HCT116 (cell line): ENCODE data around the gene SEMA3B. TPM values are rescaled to one million over a fixed set of nuclear protein-coding genes. Genes with fewer than 3 reads are reported as not detected.
A peak's percentile ranks its signal among the peaks of the same experiment; 100 is the strongest.

Experiments used
- ATAC-seq: fragments of 200-7000 bp; cut with Tn5 transposase; 2 replicates; pipeline ENCODE4 v1.9.1; 2020; ENCODE audit warnings: mild to moderate bottlenecking, moderate library complexity
- BruUV-seq: library from RNA; stranded (reverse); fragments of 400-500 nt; replicated peaks from 2 replicates; lab custom pipeline; 2021; lab: Mats Ljungman, UMichigan
- CTCF ChIA-PET: fragments of 300-600 bp; sonication (Branson Sonifier 250); formaldehyde crosslinking; loops from one replicate; lab custom pipeline; 2021; ENCODE audit warnings: antibody characterized with exemption; lab: Charles Lee
- POLR2A ChIA-PET: fragments of 300-600, 350-600 bp; sonication (Branson Sonifier 250); formaldehyde crosslinking; loops from one replicate; lab custom pipeline; 2021; ENCODE audit warnings: antibody characterized with exemption; lab: Charles Lee
- RAD21 ChIA-PET, 2 experiments: fragments of 300-600 bp; sonication (Branson Sonifier 250); formaldehyde crosslinking; loops; one replicate each; lab custom pipeline; 2023; ENCODE audit warnings: low total read pairs in 2 of 2; ENCODE audit not compliant: uncharacterized antibody in 2 of 2, unreplicated experiment in 2 of 2, low non-redundant PET in 1 of 2; lab: Charles Lee
- DNase-seq: peaks from one replicate; pipeline ENCODE4 v3.0.0-alpha.2; 2010; ENCODE audit warnings: low read depth, low spot score
- H2AFZ ChIP-seq: fragments of 200-600 bp; shearing (Covaris generic), sonication (generic); 2 replicates; pipeline ENCODE4 v1.6.1; 2017; ENCODE audit warnings: low read depth, mixed run types, mixed read lengths, antibody characterized with exemption, low read length; ENCODE audit not compliant: poor library complexity, severe bottlenecking
- H3K27ac ChIP-seq: 2 replicates; pipeline ENCODE4 v1.5.1; 2012; ENCODE audit warnings: low read depth, low read length
- H3K27me3 ChIP-seq: fragments of 200-600 bp; sonication (generic); 2 replicates; pipeline ENCODE4 v1.6.1; 2016; ENCODE audit warnings: mixed run types, low read length, mixed read lengths; ENCODE audit not compliant: insufficient read depth
- H3K36me3 ChIP-seq, 2 experiments: fragments of 200-500 bp in 1 of 2; fragments of 200-600 bp in 1 of 2; sonication (Bioruptor generic) in 1 of 2; sonication (generic) in 1 of 2; 2 replicates each; pipeline versions ENCODE4 v1.5.1 to v1.6.1; 2014 to 2016; ENCODE audit warnings: low read length in 2 of 2, inconsistent platforms in 1 of 2, mixed read lengths in 1 of 2, mixed run types in 1 of 2; ENCODE audit not compliant: insufficient read depth in 2 of 2, control insufficient read depth in 1 of 2
- H3K4me1 ChIP-seq, 2 experiments: fragments of 200-600 bp in 1 of 2; sonication (generic) in 1 of 2; 2 replicates each; pipeline versions ENCODE4 v1.5.1 to v1.6.1; 2012 to 2017; ENCODE audit warnings: low read length in 2 of 2, inconsistent platforms in 1 of 2, mild to moderate bottlenecking in 1 of 2, mixed read lengths in 1 of 2, mixed run types in 1 of 2, moderate library complexity in 1 of 2; ENCODE audit not compliant: insufficient read depth in 2 of 2, control insufficient read depth in 1 of 2
- H3K4me2 ChIP-seq: fragments of 200-600 bp; sonication (generic); 2 replicates; pipeline ENCODE4 v1.6.1; 2017; ENCODE audit warnings: mixed run types, low read length, mixed read lengths
- H3K4me3 ChIP-seq, 2 experiments: fragments of 200-600 bp in 1 of 2; sonication (generic) in 1 of 2; replicated peaks in 1 of 2; 2 replicates each; pipeline ENCODE4 v1.5.1; 2011 to 2016; ENCODE audit warnings: low read length in 2 of 2, control low read depth in 1 of 2, low read depth in 1 of 2, mild to moderate bottlenecking in 1 of 2, mixed read lengths in 1 of 2, mixed run types in 1 of 2
- H3K79me2 ChIP-seq: fragments of 200-600 bp; sonication (generic); 2 replicates; pipeline ENCODE4 v1.6.1; 2017; ENCODE audit warnings: mild to moderate bottlenecking, mixed run types, low read length, moderate library complexity, mixed read lengths; ENCODE audit not compliant: insufficient read depth
- H3K9ac ChIP-seq: fragments of 200-600 bp; sonication (generic); 2 replicates; pipeline ENCODE4 v1.6.1; 2016; ENCODE audit warnings: low read length, mixed read lengths
- H3K9me2 ChIP-seq: fragments of 200-600 bp; sonication (generic), shearing (Covaris generic); 2 replicates; pipeline ENCODE4 v1.6.1; 2017; ENCODE audit warnings: mixed run types, mild to moderate bottlenecking, moderate library complexity; ENCODE audit not compliant: insufficient read depth
- H3K9me3 ChIP-seq, 2 experiments: fragments of 200-500 bp in 1 of 2; fragments of 200-600 bp in 1 of 2; sonication (Bioruptor generic) in 1 of 2; sonication (generic) in 1 of 2; 2 replicates each; pipeline ENCODE4 v1.6.1; 2014 to 2017; ENCODE audit warnings: low read length in 2 of 2, mixed read lengths in 2 of 2, inconsistent platforms in 1 of 2, low read depth in 1 of 2, mild to moderate bottlenecking in 1 of 2, mixed run types in 1 of 2, moderate library complexity in 1 of 2; ENCODE audit not compliant: control insufficient read depth in 1 of 2, insufficient read depth in 1 of 2
- H4K20me1 ChIP-seq: fragments of 200-600 bp; sonication (generic), shearing (Covaris generic); 2 replicates; pipeline ENCODE4 v1.6.1; 2017; ENCODE audit warnings: mixed run types, mild to moderate bottlenecking, moderate library complexity; ENCODE audit not compliant: insufficient read depth
- JUND ChIP-seq: IDR thresholded peaks from 2 replicates; pipeline ENCODE4 v1.6.1; 2012
- POLR2AphosphoS5 ChIP-seq: IDR thresholded peaks from 2 replicates; pipeline ENCODE4 v1.6.1; 2011; ENCODE audit warnings: mild to moderate bottlenecking, low read depth, low read length, moderate library complexity
- intact Hi-C: fragments of 100-400 bp; cut with micrococcal nuclease; formaldehyde crosslinking; loops from 2 replicates; pipeline ENCODE4 v1.10.0; 2022
- total RNA-seq: library from RNA; stranded (reverse); gene quantifications from one replicate; pipeline ENCODE4 v1.2.1, GENCODE V29; 2021; ENCODE audit not compliant: unreplicated experiment
- TF ChIP-seq, protein P1 (sequence below), 3 experiments: fragments of 200-600 bp in 1 of 3; sonication (generic) in 1 of 3; IDR thresholded peaks in 2 of 3; conservative IDR thresholded peaks in 1 of 3; 2 replicates each; pipeline ENCODE4 v1.5.1; 2012 to 2017; ENCODE audit warnings: low read depth in 2 of 3, low read length in 2 of 3, antibody characterized with exemption in 1 of 3, borderline replicate concordance in 1 of 3, control low read depth in 1 of 3, mild to moderate bottlenecking in 1 of 3, mixed read lengths in 1 of 3, mixed run types in 1 of 3, moderate library complexity in 1 of 3; ENCODE audit not compliant: insufficient read depth in 1 of 3

The SEMA3B gene
- total RNA-seq, 1 experiment from 2014 or later: 46.2 TPM

DNA sequence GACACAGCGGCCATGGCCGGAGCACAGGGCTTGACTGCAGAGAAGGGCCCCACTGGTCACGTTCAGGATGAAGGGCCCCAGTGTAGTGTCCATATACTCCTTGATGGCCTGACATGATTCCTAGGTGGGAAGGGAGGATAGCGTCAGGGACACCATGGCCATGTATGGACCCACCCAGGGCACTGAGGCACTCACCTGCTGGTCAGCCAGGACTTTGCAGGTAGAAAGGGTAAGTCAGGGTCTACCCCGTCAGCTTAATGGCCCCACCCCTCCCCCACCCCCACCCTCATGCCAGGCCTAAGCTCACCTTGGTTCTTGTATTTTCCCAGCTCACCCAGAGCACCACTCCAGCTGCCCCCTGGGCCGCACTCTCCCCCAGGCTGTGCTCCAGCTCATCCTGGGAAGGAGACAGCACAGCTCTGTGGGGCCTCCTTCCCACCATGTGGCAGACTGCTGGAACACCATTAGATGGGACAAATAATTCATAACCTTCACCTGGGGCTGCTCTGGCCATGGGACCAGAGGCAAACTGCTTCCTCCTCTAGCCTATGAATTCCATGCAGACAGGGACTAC lies 31.8 kb downstream of the SEMA3B start:
- ChIA-PET RAD21 (no interaction called here), CTCF (interaction anchor here (0.7 kb wide), 1 partner anchor 17 kb away, joined by 3 read pairs; no protein-coding TSS in a partner anchor), POLR2A (interaction anchor here (0.6 to 1.4 kb wide), 2 partner anchors 9 to 16 kb away, joined by 3 to 6 read pairs; partner anchors contain the start of gene IFRD2)
- intact Hi-C loops: no loop called here
- peak overlapping the region; percentile 48 to 92; a peak in 3 of 4 replicates for H3K4me3 ChIP-seq
- H3K36me3 ChIP-seq: no peaks in the 10 kb centered on the region
- H3K4me1 ChIP-seq: peaks cover 21 to 53% of the 10 kb centered on the region in 2 experiments
- no peaks in the 10 kb centered on the region for H3K27me3 ChIP-seq
- TF ChIP-seq, protein P1, sequence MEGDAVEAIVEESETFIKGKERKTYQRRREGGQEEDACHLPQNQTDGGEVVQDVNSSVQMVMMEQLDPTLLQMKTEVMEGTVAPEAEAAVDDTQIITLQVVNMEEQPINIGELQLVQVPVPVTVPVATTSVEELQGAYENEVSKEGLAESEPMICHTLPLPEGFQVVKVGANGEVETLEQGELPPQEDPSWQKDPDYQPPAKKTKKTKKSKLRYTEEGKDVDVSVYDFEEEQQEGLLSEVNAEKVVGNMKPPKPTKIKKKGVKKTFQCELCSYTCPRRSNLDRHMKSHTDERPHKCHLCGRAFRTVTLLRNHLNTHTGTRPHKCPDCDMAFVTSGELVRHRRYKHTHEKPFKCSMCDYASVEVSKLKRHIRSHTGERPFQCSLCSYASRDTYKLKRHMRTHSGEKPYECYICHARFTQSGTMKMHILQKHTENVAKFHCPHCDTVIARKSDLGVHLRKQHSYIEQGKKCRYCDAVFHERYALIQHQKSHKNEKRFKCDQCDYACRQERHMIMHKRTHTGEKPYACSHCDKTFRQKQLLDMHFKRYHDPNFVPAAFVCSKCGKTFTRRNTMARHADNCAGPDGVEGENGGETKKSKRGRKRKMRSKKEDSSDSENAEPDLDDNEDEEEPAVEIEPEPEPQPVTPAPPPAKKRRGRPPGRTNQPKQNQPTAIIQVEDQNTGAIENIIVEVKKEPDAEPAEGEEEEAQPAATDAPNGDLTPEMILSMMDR (IDR thresholded peaks at IDR 0.05 in 2 of 3, conservative IDR thresholded peaks at IDR 0.05 in 1 of 3; ENCODE audit: borderline replicate concordance in 1 of 3, insufficient read depth in 1 of 3, low read depth in 2 of 3, low read length in 2 of 3): 0 out of 6 replicates have a peak, but pooled peaks of 1 of the 3 experiments have one; percentile 2
- TF ChIP-seq JUND (no peak), POLR2AphosphoS5 (no peak)
- peaks cover 3% of the 10 kb centered on the region; the same call in 1 of the 2 replicates for H3K79me2 ChIP-seq
- peak overlapping the region; percentile 73 for H3K27ac ChIP-seq
- peak overlapping the region; percentile 72 for H3K9ac ChIP-seq
- no peaks in the 10 kb centered on the region for H3K9me2 ChIP-seq
- no peaks in the 10 kb centered on the region for H4K20me1 ChIP-seq
- BruUV-seq: no TSS peak
- no peaks in the 10 kb centered on the region for H3K9me3 ChIP-seq
- H2AFZ ChIP-seq: no peak overlapping the region
- ATAC-seq (no peak), DNase-seq (no peak)
- peak overlapping the region; percentile 97 for H3K4me2 ChIP-seq
